ENCODE data around the gene ABAT.

The ABAT gene

GRCh38 chr16:8753416-8754054, 79.1 kb downstream of the ABAT start:
- DNase-seq (ENCODE audit: low read depth), result no peak
- no peak for TF ChIP-seq CTCF (IDR thresholded peaks at IDR 0.05; ENCODE audit: control insufficient read depth, extremely low read depth, insufficient read depth)
- no peak overlapping the region for H3K4me3 ChIP-seq (ENCODE audit: low read depth, low read length)

- H3K4me3 ChIP-seq (ENCODE audit: low read depth, low read length), result no peak overlapping the region
- TF ChIP-seq CTCF (IDR thresholded peaks at IDR 0.05; ENCODE audit: control insufficient read depth, extremely low read depth, insufficient read depth), result no peak
- DNase-seq (ENCODE audit: low read depth), result no peak
Measured at GRCh38 chr16:8756755-8757154, 82.3 kb downstream of the ABAT start.

- H3K4me3 ChIP-seq (ENCODE audit: low read depth, low read length), result no peak overlapping the region
- no peak for TF ChIP-seq CTCF (IDR thresholded peaks at IDR 0.05; ENCODE audit: control insufficient read depth, extremely low read depth, insufficient read depth)
- no peak for DNase-seq (ENCODE audit: low read depth)
Measured at GRCh38 chr16:8758022-8758421, 83.6 kb downstream of the ABAT start.

- TF ChIP-seq CTCF (IDR thresholded peaks at IDR 0.05; ENCODE audit: control insufficient read depth, extremely low read depth, insufficient read depth), result no peak
- no peak for DNase-seq (ENCODE audit: low read depth)
- no peak overlapping the region for H3K4me3 ChIP-seq (ENCODE audit: low read depth, low read length)
Measured at GRCh38 chr16:8760021-8760420, 85.6 kb downstream of the ABAT start.

- no peak overlapping the region for H3K4me3 ChIP-seq (ENCODE audit: low read depth, low read length)
- no peak for DNase-seq (ENCODE audit: low read depth)
- no peak for TF ChIP-seq CTCF (IDR thresholded peaks at IDR 0.05; ENCODE audit: control insufficient read depth, extremely low read depth, insufficient read depth)
Measured at GRCh38 chr16:8761078-8761477, 86.7 kb downstream of the ABAT start.

GRCh38 chr16:8762254-8762653, 87.8 kb downstream of the ABAT start:
- no peak overlapping the region for H3K4me3 ChIP-seq (ENCODE audit: low read depth, low read length)
- DNase-seq (ENCODE audit: low read depth), result no peak
- no peak for TF ChIP-seq CTCF (IDR thresholded peaks at IDR 0.05; ENCODE audit: control insufficient read depth, extremely low read depth, insufficient read depth)

- no peak for TF ChIP-seq CTCF (IDR thresholded peaks at IDR 0.05; ENCODE audit: control insufficient read depth, extremely low read depth, insufficient read depth)
- no peak overlapping the region for H3K4me3 ChIP-seq (ENCODE audit: low read depth, low read length)
- no peak for DNase-seq (ENCODE audit: low read depth)
Measured at GRCh38 chr16:8763083-8763482, 88.7 kb downstream of the ABAT start.
